Fibroblast of the aortic adventitia (primary cell): ENCODE data around the gene MRPL46. TPM values are rescaled to one million over a fixed set of nuclear protein-coding genes. Genes with fewer than 3 reads are reported as not detected.

ENCODE experiments used
- DNase-seq: peaks from one replicate; pipeline ENCODE4 v3.0.0-alpha.2; 2010; ENCODE audit warnings: low read depth
- H3K4me3 ChIP-seq: 2 replicates; pipeline ENCODE4 v1.5.1; 2011; ENCODE audit warnings: low read depth, mild to moderate bottlenecking, control low read depth, low read length, moderate library complexity
- total RNA-seq: library from RNA; depleted of rRNA; stranded (reverse); fragments of >200 nt; gene quantifications from 2 replicates; pipeline ENCODE4 v1.2.3, GENCODE V29; 2012; ENCODE audit warnings: low replicate concordance
- TF ChIP-seq, protein P1 (sequence below): IDR thresholded peaks from 2 replicates; pipeline ENCODE4 v1.5.1; 2011; ENCODE audit warnings: mild to moderate bottlenecking, low read length, control low read depth, inconsistent platforms; ENCODE audit not compliant: insufficient read depth

MRPL46 gene
- 8.5 and 16.4 TPM in 2 replicates for total RNA-seq

DNA sequence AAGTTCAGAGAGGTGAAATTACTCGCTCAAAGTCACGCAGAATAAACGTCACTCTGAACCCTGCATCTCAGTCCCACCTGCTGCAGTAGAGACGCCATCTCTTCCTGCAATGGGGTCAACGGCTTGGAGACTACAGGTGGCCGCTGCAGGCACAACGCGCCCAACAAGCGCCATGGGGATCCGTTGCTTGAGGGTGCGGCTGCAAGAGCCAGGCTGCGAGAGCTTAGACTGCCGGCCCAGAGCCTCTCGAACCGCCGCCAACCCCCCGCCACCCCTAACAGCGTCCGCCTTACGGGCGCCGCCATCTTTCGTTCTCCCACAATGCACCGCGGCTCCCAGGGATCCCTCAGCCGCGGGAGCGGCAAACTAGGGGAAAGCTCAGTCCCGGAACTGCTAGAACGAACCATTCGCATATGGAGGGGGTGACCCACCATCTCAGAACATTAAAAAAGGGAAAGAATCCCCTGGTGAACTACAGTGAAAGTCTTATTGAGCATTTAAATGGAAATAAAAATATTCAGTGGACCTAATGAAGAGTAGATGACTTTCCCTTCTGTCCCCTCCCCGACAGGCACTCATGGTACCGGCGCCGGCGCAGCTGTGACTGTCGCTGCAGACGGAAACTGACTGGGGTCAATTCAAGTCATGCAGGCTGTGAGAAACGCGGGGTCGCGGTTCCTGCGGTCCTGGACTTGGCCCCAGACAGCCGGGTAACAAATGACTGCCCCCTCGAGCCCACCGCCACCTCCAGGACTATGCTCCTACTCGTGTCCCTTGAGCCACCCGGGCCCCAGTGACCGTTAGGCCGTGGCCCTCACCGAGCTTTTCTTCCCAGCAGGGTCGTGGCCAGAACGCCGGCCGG, at the start of gene MRPL46, which contains the start of gene MRPS11:
MRPL46 (minus strand) TSS at position 316 of the 862 bp plus-strand sequence; CDS start at position 305, 11 bp downstream.
MRPS11 (plus strand) TSS at position 636 of the 862 bp plus-strand sequence; CDS start at position 646, 10 bp downstream.
- TF ChIP-seq, protein P1, sequence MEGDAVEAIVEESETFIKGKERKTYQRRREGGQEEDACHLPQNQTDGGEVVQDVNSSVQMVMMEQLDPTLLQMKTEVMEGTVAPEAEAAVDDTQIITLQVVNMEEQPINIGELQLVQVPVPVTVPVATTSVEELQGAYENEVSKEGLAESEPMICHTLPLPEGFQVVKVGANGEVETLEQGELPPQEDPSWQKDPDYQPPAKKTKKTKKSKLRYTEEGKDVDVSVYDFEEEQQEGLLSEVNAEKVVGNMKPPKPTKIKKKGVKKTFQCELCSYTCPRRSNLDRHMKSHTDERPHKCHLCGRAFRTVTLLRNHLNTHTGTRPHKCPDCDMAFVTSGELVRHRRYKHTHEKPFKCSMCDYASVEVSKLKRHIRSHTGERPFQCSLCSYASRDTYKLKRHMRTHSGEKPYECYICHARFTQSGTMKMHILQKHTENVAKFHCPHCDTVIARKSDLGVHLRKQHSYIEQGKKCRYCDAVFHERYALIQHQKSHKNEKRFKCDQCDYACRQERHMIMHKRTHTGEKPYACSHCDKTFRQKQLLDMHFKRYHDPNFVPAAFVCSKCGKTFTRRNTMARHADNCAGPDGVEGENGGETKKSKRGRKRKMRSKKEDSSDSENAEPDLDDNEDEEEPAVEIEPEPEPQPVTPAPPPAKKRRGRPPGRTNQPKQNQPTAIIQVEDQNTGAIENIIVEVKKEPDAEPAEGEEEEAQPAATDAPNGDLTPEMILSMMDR = no peak
- peak; percentile 86 for DNase-seq
- peak within 1 kb of the TSS; percentile 99 for H3K4me3 ChIP-seq

DNA sequence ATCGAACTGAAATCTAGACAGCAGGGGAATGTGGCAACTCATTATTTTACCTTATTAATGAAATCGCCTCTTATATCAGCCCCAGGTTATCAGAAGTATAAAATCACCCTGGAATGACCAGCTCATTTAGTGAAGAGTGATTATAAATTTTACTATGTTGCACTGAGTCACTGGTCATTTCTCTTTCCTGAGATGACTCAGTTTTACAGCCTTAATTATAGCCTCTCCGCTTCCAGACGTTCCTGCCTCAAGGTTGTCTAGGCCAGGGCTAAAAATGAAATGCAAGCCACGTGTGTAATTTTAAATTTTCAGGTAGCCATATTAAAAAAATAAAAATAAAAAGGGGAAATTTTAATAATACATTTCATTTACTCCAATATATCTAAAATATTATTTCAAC, 46.0 kb upstream of the MRPL46 start:
- TF ChIP-seq, protein P1 = no peak
- DNase-seq = no peak
- H3K4me3 ChIP-seq = no peak overlapping the region

DNA sequence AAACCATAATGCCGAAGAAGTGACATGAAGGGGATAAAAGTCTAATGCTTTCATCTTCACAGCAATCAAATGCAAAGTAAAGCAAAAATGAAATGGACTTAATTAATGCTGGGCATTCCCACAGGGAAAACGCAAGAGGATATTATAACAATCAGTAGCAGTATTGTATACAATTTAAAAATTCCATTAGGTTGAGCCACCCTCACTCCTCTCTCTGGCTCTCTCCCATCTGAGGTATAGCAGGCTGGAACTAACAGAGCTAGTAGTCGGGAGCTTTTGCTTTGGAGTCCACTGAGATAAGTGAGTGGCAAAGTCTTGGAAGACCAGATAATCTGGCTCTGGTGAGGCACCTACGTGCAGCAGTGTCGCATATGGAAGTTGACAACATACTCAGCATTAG, 45.4 kb upstream of the MRPL46 start:
- no peak overlapping the region for H3K4me3 ChIP-seq
- no peak for DNase-seq
- TF ChIP-seq, protein P1 = no peak

DNA sequence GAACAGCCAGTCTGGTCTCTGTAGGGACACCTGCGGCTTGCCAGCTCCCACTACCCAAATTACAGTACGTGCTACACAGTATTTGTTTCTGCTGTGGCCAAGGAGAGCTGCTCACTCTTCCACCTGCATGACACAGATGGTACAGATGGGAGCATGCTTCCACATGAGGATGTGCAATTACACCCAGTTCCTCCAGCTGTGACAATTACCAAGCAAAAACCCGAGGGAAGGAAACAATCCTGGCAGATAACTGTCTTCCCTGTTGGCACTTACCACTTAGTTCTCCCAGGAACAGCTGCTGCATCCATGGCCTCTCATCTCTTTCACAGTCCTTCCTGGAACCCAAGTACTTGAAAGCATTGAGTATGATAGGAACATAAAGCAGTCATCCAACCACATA, 44.9 kb upstream of the MRPL46 start:
- H3K4me3 ChIP-seq = no peak overlapping the region
- TF ChIP-seq, protein P1 = no peak
- DNase-seq = no peak

DNA sequence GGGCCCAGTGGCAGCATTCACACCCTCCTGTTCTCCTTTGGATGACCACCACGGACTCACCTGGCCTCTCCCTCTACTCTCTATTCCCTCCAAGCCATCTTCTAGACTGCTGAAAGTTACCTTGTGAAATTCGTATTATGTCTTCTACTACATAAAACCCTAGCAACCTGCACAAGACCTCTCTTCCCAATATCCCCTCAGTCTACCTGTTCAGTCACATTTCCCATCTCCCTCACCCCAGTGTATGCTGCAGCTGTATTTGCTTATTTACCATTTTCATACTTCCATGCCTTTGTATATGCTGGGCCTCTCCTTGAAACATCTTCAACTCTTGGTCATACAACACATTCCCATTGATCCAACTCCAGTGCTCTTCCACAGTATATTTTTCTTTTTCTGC, 44.0 kb upstream of the MRPL46 start:
- DNase-seq = no peak
- no peak overlapping the region for H3K4me3 ChIP-seq
- TF ChIP-seq, protein P1 = no peak

DNA sequence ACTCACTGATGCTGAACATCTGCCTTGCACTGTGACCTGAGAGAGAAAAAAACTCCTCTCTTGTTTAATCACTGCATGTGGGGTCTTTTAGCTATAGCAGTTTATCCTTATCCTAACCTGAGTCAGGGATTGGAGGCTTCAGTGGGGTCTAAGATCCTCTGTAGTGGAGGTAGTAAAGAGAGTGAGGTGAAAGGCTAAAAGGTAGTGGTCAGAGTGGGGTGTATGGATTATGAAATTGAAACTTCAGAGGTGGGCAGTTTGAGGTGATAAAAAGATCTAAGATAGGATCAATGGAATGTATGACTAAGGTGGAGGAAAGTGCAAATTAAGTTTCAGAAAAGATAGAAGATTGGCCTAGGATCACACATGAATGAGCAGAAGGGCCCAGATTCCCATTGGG, 42.8 kb upstream of the MRPL46 start:
- no peak for DNase-seq
- TF ChIP-seq, protein P1 = no peak
- H3K4me3 ChIP-seq = no peak overlapping the region
